ENCODE data around the gene IL10RB.
A peak's percentile ranks its signal among the peaks of the same experiment; 100 is the strongest.
"Not testable (repeated sequence)": the region's sequence is repeated elsewhere in the genome, so short reads cannot be mapped to it uniquely, and the experiment has no call there.

Gene IL10RB

DNA sequence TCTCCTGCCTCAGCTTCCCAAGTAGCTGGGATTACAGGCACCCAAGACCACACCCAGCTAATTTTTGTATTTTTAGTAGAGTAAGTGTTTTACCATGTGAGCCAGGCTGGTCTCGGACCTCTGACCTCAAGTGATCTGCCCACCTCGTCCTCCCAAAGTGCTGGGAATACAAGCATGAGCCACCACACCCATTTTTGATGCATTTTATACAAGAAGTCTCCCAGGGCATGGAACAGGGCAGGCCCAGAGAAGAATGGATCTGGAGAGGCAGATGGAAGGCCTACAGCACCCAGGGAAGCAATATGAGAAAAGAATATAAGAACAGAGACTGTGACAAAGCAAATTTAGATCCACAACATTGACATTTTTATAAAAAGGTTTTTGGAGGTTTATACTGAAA, 39.8 kb downstream of the IL10RB start:
- DNase-seq: no peak

DNA sequence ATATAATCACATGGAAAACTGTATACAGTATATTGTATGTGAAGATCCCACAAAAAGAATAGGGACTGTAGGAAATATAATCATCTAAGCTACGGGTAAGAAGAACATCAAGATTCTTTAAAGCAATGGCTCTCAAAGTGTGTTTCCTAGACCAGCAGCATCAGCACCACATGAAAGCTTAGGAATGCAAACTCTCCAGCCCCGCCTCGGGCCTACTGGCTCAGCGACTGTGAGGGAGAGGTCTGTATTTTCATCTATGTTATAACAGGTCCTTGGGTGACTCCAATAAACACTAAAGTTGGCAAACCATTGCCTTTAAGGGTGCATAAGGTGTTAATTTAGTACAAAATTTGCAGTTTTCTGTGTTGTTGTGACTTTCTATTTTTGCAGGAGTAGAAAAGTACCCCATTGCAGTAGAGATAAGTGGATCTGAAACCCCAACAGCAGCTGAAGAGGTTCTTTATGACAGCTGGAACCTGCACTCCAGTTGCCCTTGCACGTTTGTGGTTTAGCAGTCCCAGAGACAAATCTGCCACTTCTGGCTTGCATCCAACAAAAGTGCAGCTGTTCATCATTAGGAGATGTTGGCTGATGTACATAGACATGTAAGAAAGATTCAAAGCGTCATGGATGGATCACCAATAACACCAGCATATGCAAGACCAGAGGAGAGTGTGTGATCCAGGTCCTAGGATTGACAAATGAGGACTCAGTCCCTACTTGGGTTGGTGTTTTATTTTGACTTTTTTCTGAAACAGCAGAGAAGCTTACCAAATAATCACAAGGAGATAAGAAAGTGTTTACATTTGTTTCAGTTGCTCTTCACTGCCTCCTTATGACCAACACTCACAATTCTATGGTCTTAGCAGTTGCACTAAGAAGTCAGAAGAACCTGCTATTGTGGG, 42.7 kb downstream of the IL10RB start:
- DNase-seq: peak; percentile 92

DNA sequence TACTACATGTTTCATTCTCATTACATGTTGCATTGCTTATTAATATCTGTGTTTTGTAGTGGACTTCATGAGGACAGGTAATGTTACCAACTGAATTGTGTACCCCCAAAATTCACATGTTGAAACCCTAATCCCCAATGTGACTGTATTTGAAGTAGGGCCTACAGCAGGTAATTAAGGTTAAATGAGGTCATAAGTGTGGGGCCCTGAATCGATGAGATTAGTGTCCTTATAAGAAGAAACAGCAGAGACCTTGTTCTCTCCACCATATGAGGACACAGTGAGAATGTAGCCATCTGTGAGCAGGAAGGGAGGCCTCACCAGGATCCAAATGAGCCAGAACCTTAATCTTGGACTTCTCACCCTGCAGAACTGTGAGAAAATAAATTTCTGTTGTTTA, 43.6 kb downstream of the IL10RB start:
- DNase-seq: no peak

DNA sequence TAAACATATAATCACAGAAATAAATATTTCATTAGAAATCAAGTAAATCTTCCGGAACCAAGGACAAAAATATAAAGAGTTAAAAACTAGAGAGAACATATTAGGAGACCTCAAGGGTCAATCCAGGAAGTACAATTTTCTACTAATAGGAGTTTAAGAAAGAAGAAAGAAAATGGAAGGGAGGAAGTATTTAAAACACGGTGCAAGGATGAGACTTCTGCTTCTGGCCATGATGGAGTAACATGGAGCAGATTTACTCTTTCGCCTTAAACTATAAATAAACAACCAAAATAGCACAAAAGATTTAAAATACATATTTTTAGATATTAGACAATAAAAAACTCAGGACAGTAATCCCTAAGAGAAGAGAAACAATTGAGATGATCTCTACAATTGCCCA, 46.0 kb downstream of the IL10RB start:
- no peak for DNase-seq

DNA sequence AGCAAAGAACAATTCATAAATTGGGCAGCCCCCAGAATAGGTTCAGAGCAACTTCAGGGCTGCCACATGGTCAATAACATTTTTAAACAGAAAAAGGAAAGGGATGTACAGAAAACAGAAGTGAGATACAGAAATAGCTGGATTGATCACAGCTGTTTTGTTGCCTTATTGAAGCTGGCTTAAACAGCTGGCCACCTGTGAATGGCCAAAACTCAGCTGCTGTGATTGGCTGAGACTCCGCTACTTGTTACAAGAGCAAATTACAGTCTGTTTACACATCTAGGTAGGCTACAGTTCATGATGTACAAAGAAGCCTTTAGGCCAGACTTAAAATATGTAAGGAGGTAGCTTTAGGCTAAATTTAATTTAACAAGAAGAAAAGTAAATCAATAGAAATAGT, 47.0 kb downstream of the IL10RB start:
- no peak for DNase-seq

DNA sequence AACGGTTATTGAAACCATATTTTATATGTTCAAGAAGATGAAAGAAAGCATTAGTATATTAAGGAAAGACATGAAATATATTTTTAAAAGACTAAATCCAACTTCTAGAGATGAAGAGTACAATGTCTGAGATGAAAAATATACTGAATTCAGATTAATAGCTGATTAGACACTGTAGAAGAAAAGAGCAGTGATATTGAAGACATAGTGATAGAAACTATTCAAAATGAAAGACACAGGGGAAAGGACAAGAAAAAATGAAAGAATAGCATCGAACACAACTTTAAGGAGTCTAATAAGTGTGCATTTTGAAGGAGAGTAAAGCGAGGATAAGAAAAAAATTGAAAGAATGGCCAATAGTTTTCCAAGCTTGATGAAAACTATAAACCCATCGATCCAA, 47.4 kb downstream of the IL10RB start:
- no peak for DNase-seq

DNA sequence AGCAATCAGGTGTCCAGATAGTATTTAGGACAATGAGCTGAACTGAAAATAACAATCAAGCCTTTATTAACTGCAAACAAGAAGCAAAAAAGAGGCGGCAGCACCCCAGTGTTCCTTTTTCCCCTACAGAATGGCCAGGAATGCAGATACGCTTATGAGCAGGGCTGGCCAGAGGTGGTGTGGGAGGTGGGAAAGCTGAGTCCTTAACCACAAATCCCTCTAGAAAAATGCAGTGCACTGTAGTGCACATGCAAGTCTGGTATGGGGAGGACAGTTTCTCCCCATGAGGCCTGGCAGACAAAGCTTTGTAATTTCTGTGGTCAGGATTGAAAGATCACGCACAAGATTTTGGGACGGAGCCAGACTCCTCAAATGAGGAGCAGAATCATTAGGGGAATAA, 47.9 kb downstream of the IL10RB start:
- DNase-seq: no peak

DNA sequence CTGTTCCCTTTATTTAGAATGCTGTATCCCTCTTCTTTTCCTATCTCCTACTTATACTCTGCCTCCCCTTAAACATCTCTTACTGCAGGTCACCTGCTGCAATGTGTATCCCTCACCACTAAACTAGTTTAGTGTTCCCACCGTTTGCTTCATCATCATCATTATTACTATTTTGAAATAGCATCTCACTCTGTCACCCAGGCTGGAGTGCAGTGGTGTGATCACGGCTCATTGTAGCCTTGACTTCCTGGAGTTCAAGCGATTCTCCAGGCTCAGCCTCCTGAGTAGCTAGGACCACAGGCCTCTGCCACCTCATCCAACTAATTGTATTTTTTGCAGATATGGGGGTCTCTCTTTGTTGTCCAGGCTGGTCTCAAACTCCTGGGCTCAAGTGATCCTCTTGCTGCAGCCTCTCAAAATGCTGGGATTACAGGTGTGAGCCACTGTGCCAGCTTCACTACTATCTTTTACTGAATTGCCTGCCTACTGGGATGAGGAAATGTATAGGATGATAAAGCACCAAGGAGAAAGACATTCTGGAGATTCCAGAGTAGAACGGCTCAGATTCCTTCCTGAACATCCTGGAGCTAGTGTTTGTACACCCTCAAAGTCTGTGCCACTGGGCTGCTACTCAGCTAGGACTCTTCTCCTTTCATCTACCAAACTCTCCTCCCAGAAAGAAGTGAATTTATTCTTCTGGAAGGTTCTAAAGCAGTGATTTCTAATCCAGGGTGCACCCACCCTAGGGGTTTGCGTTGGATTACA, 50.0 kb downstream of the IL10RB start:
- no peak for DNase-seq

DNA sequence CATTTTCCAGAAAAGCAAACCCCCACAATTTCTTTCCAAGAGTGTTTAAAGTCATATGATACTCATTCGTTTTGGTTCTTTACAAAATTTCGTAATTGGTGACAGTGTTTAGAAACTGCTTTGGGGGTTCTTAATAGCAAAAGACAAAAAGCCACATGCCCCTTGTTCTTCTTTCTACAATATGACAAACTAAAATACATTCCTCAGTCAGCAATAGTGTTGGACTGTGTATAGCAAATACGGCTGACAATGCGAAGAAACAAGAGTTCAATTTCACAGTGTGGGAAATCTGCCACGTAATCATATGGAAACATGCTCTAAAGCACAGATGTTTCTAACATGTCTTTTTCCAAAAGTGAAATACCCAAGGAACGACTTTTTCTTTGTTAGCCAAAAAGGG, 51.0 kb downstream of the IL10RB start:
- DNase-seq: no peak

DNA sequence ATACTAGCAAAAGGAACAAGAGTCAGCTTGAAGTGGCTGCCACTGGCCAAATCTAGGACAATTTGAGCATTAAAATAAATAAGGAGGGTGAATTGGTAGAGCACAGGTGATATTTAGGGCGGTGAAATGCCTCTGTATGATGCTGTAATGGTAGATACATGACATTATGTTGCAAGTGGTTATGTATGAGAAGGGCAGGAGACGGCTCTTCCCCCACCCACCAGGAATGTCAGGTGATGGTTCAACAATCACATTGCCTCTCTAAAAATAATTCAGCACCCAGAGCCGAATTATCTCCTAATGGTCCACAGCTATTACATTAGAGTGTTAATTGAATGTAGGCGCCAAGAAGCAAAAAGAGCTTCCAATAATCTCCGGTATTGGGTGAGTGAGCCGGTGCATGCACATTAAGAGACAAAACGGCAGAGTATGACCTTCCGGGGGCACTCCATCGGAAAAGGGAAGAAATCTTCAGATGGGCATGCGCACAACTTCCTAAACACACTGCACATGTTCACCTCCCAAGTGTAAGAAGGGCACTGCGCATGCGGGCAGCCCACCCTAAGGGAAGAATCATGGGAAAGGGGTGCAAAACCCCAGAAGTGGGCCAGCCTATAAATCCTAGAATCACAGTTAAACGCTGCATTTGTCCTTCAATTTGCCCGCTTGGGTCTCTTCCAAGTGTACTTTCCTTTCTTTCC, 51.8 kb downstream of the IL10RB start:
- DNase-seq: no peak

DNA sequence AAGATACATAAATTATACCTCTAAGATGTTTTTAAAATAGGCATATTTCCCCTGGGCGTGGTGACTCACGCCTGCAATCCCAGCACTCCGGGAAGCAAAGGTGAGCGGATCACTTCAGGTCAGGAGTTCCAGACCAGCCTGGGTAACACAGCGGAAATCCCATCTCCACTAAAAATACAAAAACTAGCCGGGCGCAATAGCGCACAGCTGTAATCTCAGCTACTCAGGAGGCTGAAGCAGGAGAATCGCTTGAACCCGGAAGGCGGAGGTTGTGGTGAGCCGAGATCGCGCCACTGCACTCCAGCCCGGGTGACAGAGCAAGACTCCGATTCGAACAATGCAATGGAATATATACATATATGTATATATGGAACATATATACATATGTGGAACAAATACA, 54.8 kb downstream of the IL10RB start:
- not testable (repeated sequence) for DNase-seq

DNA sequence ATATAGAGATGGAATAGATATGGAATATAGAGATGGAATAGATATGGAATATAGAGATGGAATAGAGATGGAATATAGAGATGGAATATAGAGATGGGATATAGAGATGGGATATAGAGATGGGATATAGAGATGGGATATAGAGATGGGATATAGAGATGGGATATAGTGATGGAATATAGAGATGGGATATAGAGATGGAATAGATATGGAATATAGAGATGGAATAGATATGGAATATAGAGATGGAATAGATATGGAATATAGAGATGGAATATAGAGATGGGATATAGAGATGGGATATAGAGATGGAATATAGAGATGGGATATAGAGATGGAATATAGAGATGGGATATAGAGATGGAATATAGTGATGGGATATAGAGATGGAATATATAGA, 57.4 kb downstream of the IL10RB start:
- DNase-seq: not testable (repeated sequence)

DNA sequence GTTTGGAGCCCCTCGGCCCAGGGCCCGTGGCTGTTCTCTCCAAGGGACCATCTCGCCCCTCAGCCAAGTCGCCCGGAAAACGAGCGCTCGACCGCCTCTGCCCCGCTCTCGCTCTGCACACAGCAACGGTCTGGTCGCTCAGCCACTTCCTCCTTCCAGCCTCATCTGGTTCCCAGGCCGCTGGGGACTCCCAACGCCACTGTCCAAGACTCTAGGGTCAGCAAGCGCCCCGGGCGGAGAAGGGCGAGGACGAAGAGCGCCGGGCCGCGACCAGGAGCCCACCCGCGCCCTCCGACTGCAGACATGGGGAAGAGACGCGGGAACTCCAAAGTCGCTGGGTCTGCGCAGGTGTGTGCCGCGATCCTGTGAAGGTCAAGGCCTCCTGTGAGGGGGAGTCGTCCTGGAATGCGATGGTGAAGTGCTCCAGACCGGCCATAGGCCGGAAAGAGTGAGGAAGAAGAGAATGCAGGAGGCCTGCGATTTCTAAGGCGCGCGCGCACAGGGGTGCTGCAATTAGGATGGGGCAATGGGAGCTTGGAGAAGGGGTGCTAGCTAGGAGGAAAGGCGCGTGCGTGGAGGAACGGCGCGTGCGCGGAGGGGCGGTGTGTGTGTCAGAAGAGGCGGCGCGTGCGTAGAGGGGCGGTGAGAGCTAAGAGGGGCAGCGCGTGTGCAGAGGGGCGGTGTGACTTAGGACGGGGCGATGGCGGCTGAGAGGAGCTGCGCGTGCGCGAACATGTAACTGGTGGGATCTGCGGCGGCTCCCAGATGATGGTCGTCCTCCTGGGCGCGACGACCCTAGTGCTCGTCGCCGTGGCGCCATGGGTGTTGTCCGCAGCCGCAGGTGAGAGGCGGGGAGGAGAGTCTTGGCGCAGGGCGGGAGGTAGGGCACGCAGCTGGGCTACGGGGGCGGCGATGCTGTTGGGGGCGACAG, 58.4 kb downstream of the IL10RB start, which contains the start of gene IFNAR1:
IFNAR1 (plus strand) TSS at position 680 of the 931 bp plus-strand sequence; CDS start at position 766, 86 bp downstream.
- DNase-seq: peak; percentile 94

DNA sequence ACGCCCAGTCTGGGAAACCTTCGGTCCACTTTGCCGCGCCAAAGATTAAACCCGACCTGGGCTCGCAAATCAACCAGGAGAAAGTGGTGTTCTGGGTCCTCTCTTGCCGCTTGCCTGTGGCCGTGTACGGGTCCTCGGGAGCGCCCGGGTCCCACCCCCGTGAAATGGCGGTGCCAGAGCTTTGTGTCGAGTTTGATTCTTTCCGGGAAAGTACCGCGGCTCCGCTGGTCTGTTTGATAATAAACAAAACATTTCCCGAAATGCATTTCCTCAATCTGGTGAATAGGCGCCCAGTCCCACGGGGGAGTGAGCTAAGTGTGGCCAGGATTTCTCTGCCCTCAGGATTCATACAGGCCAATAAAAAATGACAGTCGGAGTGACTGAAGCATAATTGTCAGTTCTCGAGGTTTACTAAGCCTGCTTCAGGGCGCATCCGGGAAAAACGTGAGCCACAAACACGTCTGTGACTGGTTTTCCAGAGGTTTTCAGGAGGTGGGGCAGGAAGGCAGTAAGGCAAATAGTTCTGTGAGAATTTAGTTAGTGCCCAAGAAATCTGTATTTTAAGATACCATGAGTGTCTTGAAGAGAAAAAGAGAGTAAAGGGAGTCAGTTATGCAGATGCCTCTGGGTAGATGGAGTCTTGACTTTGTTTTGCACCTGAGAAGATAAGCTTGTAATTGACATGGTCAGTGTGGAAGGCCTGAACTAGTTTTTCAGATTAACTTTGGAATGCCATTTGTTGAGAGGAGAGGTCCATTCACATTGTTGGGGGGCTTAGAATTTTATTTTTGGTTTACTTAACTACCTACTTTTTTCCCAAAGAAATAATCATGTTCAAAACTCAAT, 59.3 kb downstream of the IL10RB start:
- DNase-seq: peak; percentile 59

DNA sequence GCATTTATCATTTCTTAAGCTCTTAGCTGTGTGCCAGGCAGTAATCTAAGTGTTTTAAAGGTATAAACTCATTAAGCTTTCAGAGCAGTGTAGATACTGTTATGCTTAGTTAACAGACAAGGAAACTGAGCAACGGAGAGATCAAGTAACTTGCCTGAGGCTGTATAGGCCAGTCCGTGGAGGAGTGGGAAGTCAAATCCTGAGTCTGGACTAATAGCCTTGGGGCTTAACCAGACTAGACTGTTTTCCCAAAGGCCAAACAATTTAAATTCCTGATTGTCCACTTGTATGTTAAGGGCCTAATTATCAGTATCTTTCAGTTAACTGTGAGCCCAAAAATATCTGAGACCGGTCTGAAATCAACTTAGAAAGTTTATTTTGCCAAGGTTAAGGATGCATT, 61.2 kb downstream of the IL10RB start:
- DNase-seq: no peak

DNA sequence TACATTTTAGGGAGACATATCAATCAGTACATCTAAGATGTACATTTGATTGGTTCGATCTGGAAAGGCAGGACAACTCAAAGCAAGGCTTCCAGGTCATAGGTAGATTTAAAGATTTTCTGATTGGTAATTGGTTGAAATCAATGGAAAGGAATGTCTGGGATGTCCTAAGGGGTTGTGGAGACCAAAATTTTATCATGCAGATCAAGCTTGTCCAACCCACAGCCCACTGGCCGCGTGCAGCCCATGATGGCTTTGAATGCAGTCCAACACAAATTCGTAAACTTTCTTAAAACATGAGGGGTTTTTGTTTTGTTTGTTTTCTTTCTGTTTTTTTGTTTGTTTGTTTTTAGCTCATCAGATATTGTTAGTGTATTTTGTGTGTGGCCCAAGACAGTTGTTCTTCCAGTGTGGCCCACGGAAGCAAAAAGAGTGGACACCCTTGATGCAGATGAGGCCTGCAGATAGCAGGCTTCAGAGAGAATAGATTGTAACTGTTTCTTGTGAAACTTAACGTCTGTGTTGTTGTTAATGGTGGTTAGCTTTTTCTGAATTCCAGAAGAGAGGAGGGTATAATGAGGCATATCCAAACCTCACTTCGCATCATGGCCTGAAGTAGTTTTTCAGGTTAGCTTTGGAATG, 61.7 kb downstream of the IL10RB start:
- no peak for DNase-seq

DNA sequence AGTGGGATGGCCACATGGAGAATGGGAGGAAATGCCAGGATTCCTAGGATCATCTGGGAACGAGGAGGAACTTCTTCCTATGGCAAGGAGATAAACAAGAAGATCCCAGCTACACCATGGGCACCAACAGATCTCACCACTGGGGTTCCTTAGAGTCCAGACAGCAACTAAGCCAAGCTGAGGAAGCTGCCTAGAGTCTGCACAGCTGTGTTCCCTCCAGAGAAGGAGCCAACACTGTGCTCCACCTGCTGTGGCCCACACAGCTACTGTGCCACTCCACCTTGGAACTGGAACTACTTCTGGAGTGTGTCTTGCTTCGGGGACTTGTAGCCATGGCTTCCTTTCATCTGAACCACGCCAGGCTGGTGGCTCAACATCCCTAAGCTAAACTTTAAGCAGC, 64.6 kb downstream of the IL10RB start:
- no peak for DNase-seq

DNA sequence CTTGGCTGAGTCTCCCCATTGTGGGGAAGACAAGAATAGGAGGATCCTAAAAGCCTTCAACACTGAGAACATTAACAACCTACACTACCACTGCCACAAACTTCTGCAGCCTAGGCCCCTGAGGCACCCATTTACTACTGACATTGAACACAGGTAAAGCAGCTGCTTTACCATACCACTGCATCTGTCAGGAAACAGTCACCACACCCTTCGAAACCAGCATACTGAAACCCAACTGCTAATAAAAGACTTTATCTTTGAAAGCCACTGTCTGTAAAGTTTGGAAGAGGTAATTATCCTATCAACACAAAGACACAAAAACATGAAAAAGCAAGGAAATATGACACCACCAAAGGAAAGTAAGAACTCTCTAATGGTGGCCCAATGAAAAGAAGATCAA, 66.0 kb downstream of the IL10RB start:
- DNase-seq: no peak

DNA sequence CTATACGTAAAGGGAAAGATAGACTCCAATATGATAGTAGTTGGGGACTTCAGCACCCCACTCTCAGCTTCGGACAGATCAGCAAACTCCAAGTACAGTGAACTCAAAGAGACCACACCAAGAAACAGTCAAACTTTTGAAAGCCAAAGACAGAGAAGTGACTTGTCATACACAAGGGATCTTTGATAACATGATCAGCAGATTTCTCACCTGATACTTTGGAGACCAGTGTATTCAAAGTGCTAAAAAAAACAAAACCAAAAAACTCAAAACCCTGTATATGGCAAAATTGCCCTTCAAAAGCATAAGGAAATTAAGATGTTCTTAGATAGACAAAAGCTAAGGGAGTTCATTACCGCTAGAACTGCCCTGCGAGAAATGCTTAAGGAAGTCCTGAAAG, 68.0 kb downstream of the IL10RB start:
- no peak for DNase-seq

DNA sequence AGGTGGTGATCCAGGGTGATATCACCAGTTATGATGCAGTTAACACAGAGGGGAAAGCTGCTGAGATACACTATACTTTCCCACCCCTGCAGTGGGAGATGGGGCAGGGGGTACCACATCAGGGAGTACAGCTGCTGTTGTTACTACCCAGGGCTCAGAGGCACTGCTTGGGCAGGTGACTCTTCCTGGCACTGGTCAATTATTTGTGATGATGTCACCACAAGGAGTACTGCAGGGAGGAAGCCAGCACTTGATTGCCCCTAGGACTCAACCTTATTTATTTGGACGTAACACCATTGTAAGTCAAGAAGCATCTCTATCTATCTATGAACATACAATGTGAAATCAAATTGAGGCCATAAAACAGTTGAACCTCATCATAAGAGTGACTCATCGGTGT, 68.7 kb downstream of the IL10RB start:
- no peak for DNase-seq

DNA sequence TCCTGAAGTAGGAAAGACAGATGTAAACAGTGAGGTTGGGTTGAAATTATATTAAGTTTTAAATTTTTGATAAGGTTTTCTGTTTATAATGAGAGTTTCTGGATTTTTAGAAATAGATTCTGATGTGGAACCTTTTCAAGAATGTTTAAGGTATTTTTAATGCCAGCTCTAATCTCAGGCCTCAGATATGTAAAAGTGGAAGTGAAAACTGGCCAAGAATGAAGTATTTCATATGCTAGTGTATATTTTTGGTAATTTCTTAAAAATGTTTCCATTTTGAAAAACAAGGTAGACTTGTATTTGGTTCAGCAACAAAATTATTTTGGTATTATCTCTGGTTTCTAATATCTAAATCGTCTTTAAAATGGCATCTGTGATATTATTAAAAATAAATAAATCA, 73.0 kb downstream of the IL10RB start:
- DNase-seq: no peak
